NOMO-1 (cell line): ENCODE results near the gene INPP4A.
"Not testable (repeated sequence)": the region's sequence is repeated elsewhere in the genome, so short reads cannot be mapped to it uniquely, and the experiment has no call there.

Source experiments
- DNase-seq, 2 experiments: peaks; one replicate each; lab custom pipeline; 2025; ENCODE audit not compliant: unreplicated experiment in 2 of 2; lab: John Stamatoyannopoulos, UW

The INPP4A gene

GRCh38 chr2:98444436-98445176, at the start of gene INPP4A:
TSS of gene INPP4A (plus strand) at chr2:98444858. CDS start at chr2:98520049, 75,191 bp downstream.
- DNase-seq = peak; percentile 52 to 57

- no peak for DNase-seq
Observed at GRCh38 chr2:98395977-98396376, 48.7 kb upstream of the INPP4A start.

- no peak for DNase-seq
Observed at GRCh38 chr2:98396745-98397355, 47.8 kb upstream of the INPP4A start.

GRCh38 chr2:98399140-98399539, 45.5 kb upstream of the INPP4A start:
- no peak for DNase-seq

GRCh38 chr2:98403878-98404277, 40.8 kb upstream of the INPP4A start:
- DNase-seq = no peak

GRCh38 chr2:98404556-98405250, 40.0 kb upstream of the INPP4A start:
- DNase-seq = no peak

- no peak for DNase-seq
Observed at GRCh38 chr2:98405301-98405700, 39.4 kb upstream of the INPP4A start.

GRCh38 chr2:98408155-98408554, 36.5 kb upstream of the INPP4A start:
- no peak for DNase-seq

GRCh38 chr2:98412751-98413458, 31.8 kb upstream of the INPP4A start:
- peak; percentile 22 to 77 for DNase-seq

GRCh38 chr2:98414246-98414645, 30.4 kb upstream of the INPP4A start:
- DNase-seq = not testable (repeated sequence)

GRCh38 chr2:98415719-98416248, 28.9 kb upstream of the INPP4A start:
- DNase-seq = not testable (repeated sequence)

GRCh38 chr2:98416383-98417159, 28.1 kb upstream of the INPP4A start:
- DNase-seq = no peak

- DNase-seq = no peak
Observed at GRCh38 chr2:98419544-98419943, 25.1 kb upstream of the INPP4A start.

- no peak for DNase-seq
Observed at GRCh38 chr2:98419977-98420725, 24.5 kb upstream of the INPP4A start.

- DNase-seq = no peak
Observed at GRCh38 chr2:98422449-98422848, 22.2 kb upstream of the INPP4A start.

GRCh38 chr2:98426771-98427170, 17.9 kb upstream of the INPP4A start:
- no peak for DNase-seq

- no peak for DNase-seq
Observed at GRCh38 chr2:98432145-98432544, 12.5 kb upstream of the INPP4A start.

- no peak for DNase-seq
Observed at GRCh38 chr2:98433363-98433964, 11.2 kb upstream of the INPP4A start.

GRCh38 chr2:98434492-98434891, 10.2 kb upstream of the INPP4A start:
- no peak for DNase-seq
